K562 (cell line): ENCODE data around the gene DYRK4. TPM values are rescaled to one million over a fixed set of nuclear protein-coding genes. Genes with fewer than 3 reads are reported as not detected.

ENCODE experiments used
- ATAC-seq: fragments of 200-7000 bp; cut with Tn5 transposase; 3 replicates; pipeline ENCODE4 v1.9.1; 2020; ENCODE audit warnings: moderate library complexity
- BruUV-seq: library from RNA; stranded (reverse); fragments of 400-500 nt; replicated peaks from 2 replicates; lab custom pipeline; 2021; lab: Mats Ljungman, UMichigan
- CTCF ChIA-PET: fragments of 300-600 bp; formaldehyde crosslinking; extraction: SDS; loops from one replicate; lab custom pipeline; 2021; ENCODE audit warnings: low intra/inter-chr PET ratio; lab: Yijun Ruan, JAX
- POLR2A ChIA-PET: fragments of 300-600, 350-650 bp; sonication (Branson Sonifier 250); formaldehyde crosslinking; extraction: SDS; loops from one replicate; lab custom pipeline; 2021; ENCODE audit warnings: antibody characterized with exemption, inconsistent platforms; lab: Yijun Ruan, JAX
- DNase-seq, 4 experiments: peaks; one replicate each; pipeline versions ENCODE4 v3.0.0 to v3.0.0-alpha.2; 2011 to 2018; ENCODE audit warnings: low spot score in 3 of 4, mixed read lengths in 3 of 4; ENCODE audit errors: extremely low read depth in 1 of 4
- FAIRE-seq: peaks from 2 replicates; lab custom pipeline; 2011; peaks lifted over from hg19 to GRCh38; lab: Jason Lieb, UNC
- H2AFZ ChIP-seq: 2 replicates; pipeline ENCODE4 v1.6.0; 2011; ENCODE audit warnings: low read depth, low read length, control low read depth, inconsistent platforms
- H3K27ac ChIP-seq: fragments of 200-600 bp; 3 replicates; pipeline ENCODE4 v1.8.0; 2011; ENCODE audit warnings: low read depth, mild to moderate bottlenecking, control low read depth, inconsistent platforms, low read length, moderate library complexity, mixed read lengths; ENCODE audit errors: extremely low read depth
- H3K27me3 ChIP-seq, 2 experiments: fragments of 300-600 bp in 1 of 2; 2 replicates in 1 of 2; 3 replicates in 1 of 2; pipeline versions ENCODE4 v1.6.0 to v1.8.0; 2011; ENCODE audit warnings: inconsistent platforms in 2 of 2, low read length in 2 of 2, mild to moderate bottlenecking in 1 of 2, mixed read lengths in 1 of 2, moderate library complexity in 1 of 2; ENCODE audit not compliant: control insufficient read depth in 2 of 2, insufficient read depth in 2 of 2
- H3K36me3 ChIP-seq: fragments of 300-600 bp; 3 replicates; pipeline ENCODE4 v1.8.0; 2011; ENCODE audit warnings: mild to moderate bottlenecking, low read length, inconsistent platforms; ENCODE audit not compliant: control insufficient read depth, insufficient read depth
- H3K4me1 ChIP-seq, 2 experiments: fragments of 200-600 bp in 1 of 2; replicated peaks in 1 of 2; 2 replicates in 1 of 2; 3 replicates in 1 of 2; pipeline versions ENCODE4 v1.5.1 to v1.8.0; 2011; ENCODE audit warnings: inconsistent platforms in 2 of 2, low read length in 2 of 2, mild to moderate bottlenecking in 1 of 2, mixed read lengths in 1 of 2, moderate library complexity in 1 of 2; ENCODE audit not compliant: control insufficient read depth in 2 of 2, insufficient read depth in 2 of 2
- H3K4me2 ChIP-seq: 2 replicates; pipeline ENCODE4 v1.6.1; 2011; ENCODE audit warnings: low read length, control low read depth, inconsistent platforms, mixed read lengths; ENCODE audit not compliant: insufficient read depth
- H3K4me3 ChIP-seq: fragments of 200-600 bp; sonication (generic), shearing (Covaris generic); 2 replicates; pipeline ENCODE4 v1.5.1; 2016; ENCODE audit warnings: control low read depth, inconsistent platforms
- H3K79me2 ChIP-seq: fragments of 200-600 bp; 3 replicates; pipeline ENCODE4 v1.8.0; 2011; ENCODE audit warnings: low read length, inconsistent platforms; ENCODE audit not compliant: control insufficient read depth, insufficient read depth
- H3K9ac ChIP-seq, 2 experiments: 2 replicates each; pipeline versions ENCODE4 v1.6.0 to v1.6.1; 2011; ENCODE audit warnings: low read depth in 2 of 2, low read length in 2 of 2, control low read depth in 1 of 2, inconsistent platforms in 1 of 2, mild to moderate bottlenecking in 1 of 2, mixed read lengths in 1 of 2; ENCODE audit not compliant: insufficient read depth in 1 of 2
- H3K9me1 ChIP-seq: one replicate; pipeline ENCODE4 v1.6.0; 2011; ENCODE audit warnings: inconsistent platforms, mild to moderate bottlenecking, low read length, moderate library complexity; ENCODE audit not compliant: control insufficient read depth, insufficient read depth
- H3K9me3 ChIP-seq: replicated peaks from 2 replicates; pipeline ENCODE4 v1.5.1; 2011; ENCODE audit warnings: low read depth, low read length, inconsistent platforms; ENCODE audit not compliant: control insufficient read depth, insufficient read depth
- H4K20me1 ChIP-seq: replicated peaks from 2 replicates; pipeline ENCODE4 v1.6.1; 2011; ENCODE audit warnings: low read length, inconsistent platforms, mixed read lengths; ENCODE audit not compliant: control insufficient read depth, insufficient read depth
- BCL6 ChIP-seq: fragments of 250-450 bp; sonication (Bioruptor Pico); IDR thresholded peaks from 2 replicates; pipeline ENCODE4 v1.4.0; 2020
- CCAR2 ChIP-seq: fragments of 200-400 bp; formaldehyde crosslinking; IDR thresholded peaks from 2 replicates; pipeline ENCODE4 v1.6.1; 2017; ENCODE audit warnings: mild to moderate bottlenecking, low read depth, low read length
- ELF4 ChIP-seq: fragments of 450-650 bp; formaldehyde crosslinking; IDR thresholded peaks from 2 replicates; pipeline ENCODE4 v1.4.0; 2022; ENCODE audit warnings: missing genetic modification characterization
- FOS ChIP-seq: IDR thresholded peaks from 3 replicates; pipeline ENCODE4 v1.6.1; 2011; ENCODE audit not compliant: insufficient read length; ENCODE audit errors: extremely low read depth
- HOXB6 ChIP-seq: fragments of 250-450 bp; sonication (Bioruptor Pico); IDR thresholded peaks from 2 replicates; pipeline ENCODE4 v1.5.1; 2022; ENCODE audit warnings: mild to moderate bottlenecking, borderline replicate concordance
- JUND ChIP-seq, 2 experiments: IDR thresholded peaks; 2 replicates in 1 of 2; 3 replicates in 1 of 2; pipeline ENCODE4 v1.6.1; 2011; ENCODE audit warnings: borderline replicate concordance in 2 of 2, low read depth in 2 of 2, low read length in 2 of 2, improper control_type of control experiment in 1 of 2, missing biosample characterization in 1 of 2, missing genetic modification characterization in 1 of 2, missing genetic modification reagents in 1 of 2
- MYNN ChIP-seq, 2 experiments: sonication (generic); formaldehyde crosslinking in 1 of 2; IDR thresholded peaks; 2 replicates each; pipeline versions ENCODE4 v1.5.0 to v1.6.1; 2016 to 2020; ENCODE audit warnings: antibody characterized with exemption in 1 of 2, missing genetic modification reagents in 1 of 2
- NBN ChIP-seq: fragments of 450-650 bp; IDR thresholded peaks from 2 replicates; pipeline ENCODE4 v1.6.1; 2016; ENCODE audit warnings: low read depth, mild to moderate bottlenecking
- PHTF2 ChIP-seq: fragments of 250-450 bp; sonication (Bioruptor Pico); IDR thresholded peaks from 2 replicates; pipeline ENCODE4 v1.5.0; 2021; ENCODE audit warnings: mild to moderate bottlenecking
- TFAM ChIP-seq: fragments of 250-450 bp; sonication (Bioruptor Pico); conservative IDR thresholded peaks from 2 replicates; pipeline ENCODE4 v1.5.0; 2021; ENCODE audit warnings: mild to moderate bottlenecking, moderate library complexity
- ZFP1 ChIP-seq: fragments of 450-650 bp; formaldehyde crosslinking; IDR thresholded peaks from 2 replicates; pipeline ENCODE4 v1.4.0; 2020; ENCODE audit warnings: mild to moderate bottlenecking, mixed read lengths
- ZNF764 ChIP-seq: fragments of 250-450 bp; sonication (Bioruptor Pico); IDR thresholded peaks from 2 replicates; pipeline ENCODE4 v1.4.0; 2020; ENCODE audit warnings: low read depth, mild to moderate bottlenecking, moderate library complexity
- ZSCAN29 ChIP-seq: fragments of 450-650 bp; IDR thresholded peaks from 2 replicates; pipeline ENCODE4 v1.6.1; 2017
- WGBS: fragments of 100-300 bp; shearing (Covaris generic); methylation state at CpG from one replicate; pipeline ENCODE4 v1.1.6; 2016; ENCODE audit warnings: low coverage, mixed read lengths; ENCODE audit not compliant: insufficient coverage; ENCODE audit errors: missing lambda C conversion rate; 5-methylcytosine and 5-hydroxymethylcytosine counted together
- in situ Hi-C: fragments of 300-500 bp; cut with MboI; formaldehyde crosslinking; loops from 4 replicates; pipeline ENCODE4 v1.15.0; 2018; ENCODE audit warnings: inconsistent platforms, mixed read lengths
- intact Hi-C: fragments of 100-400 bp; cut with micrococcal nuclease; formaldehyde crosslinking; loops from 2 replicates; pipeline ENCODE4 v1.14.2; 2022
- polyA plus RNA-seq, 8 experiments: library from polyadenylated mRNA; depleted of rRNA in 4 of 8; stranded (reverse) in 5 of 8; unstranded in 3 of 8; fragments of >200 nt; fragmentation: Nextera tagmentation in 2 of 8; fragmentation: Illumina TruSeq in 1 of 8; extraction: Ambion mirVana in 2 of 8; extraction: Trizol in 1 of 8; gene quantifications; 2 replicates each; pipeline versions ENCODE4 v1.2.1 to v1.2.3, GENCODE V29; 2011 to 2014; ENCODE audit warnings: inconsistent platforms in 1 of 8, missing spikeins in 1 of 8
- total RNA-seq, 7 experiments: library from RNA; depleted of rRNA in 6 of 7; stranded (reverse); fragments of >200 nt in 6 of 7; fragmentation: Illumina TruSeq in 2 of 7; extraction: Trizol in 2 of 7; gene quantifications; 2 replicates each; pipeline versions ENCODE4 v1.2.1 to v1.2.3, GENCODE V29; 2011 to 2021; ENCODE audit warnings: low replicate concordance in 1 of 7
- TF ChIP-seq, protein P1 (sequence below): sonication (generic); formaldehyde crosslinking; IDR thresholded peaks from 2 replicates; pipeline ENCODE4 v1.9.0; 2022; ENCODE audit warnings: mild to moderate bottlenecking, missing genetic modification reagents
- TF ChIP-seq, protein P2 (sequence below): fragments of 450-650 bp; formaldehyde crosslinking; conservative IDR thresholded peaks from 2 replicates; pipeline ENCODE4 v1.4.0; 2022; ENCODE audit warnings: mild to moderate bottlenecking, missing genetic modification characterization
- TF ChIP-seq, protein P3 (sequence below): sonication (generic); formaldehyde crosslinking; IDR thresholded peaks from 2 replicates; pipeline ENCODE4 v1.4.0; 2020; ENCODE audit warnings: mild to moderate bottlenecking, missing genetic modification reagents

The DYRK4 gene
- total and polyA plus RNA-seq, 9 of the 15 experiments (the other 6 are each of a cell fraction or from before 2014, with no cell fraction given), result 13.4 to 37.4 (median 22.2) TPM

DNA sequence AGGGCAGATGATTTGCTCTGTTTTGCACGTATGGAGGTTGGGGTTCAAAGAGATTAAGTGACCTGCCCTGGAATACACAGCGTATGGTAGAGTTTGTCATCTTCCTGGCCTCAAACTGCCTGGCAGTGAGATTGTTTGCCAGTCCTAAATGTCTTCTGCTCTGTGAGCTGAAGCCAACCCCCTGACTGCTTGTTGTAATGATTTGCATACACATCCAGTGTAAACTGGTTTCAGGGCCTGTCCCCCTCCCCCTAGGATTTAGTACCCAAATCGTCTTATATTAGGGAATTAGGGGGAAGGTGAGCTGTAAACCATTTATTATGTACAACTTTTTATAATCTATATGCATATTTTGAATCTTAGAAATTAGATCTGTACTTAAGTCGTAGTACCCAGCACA lies 48.5 kb downstream of the DYRK4 start (continued):
- no peak for TF ChIP-seq JUND (IDR thresholded peaks at IDR 0.05; ENCODE audit: borderline replicate concordance, low read depth, low read length)
- no peak for TF ChIP-seq JUND (tag; IDR thresholded peaks at IDR 0.05; ENCODE audit: borderline replicate concordance, low read depth, low read length)

DNA sequence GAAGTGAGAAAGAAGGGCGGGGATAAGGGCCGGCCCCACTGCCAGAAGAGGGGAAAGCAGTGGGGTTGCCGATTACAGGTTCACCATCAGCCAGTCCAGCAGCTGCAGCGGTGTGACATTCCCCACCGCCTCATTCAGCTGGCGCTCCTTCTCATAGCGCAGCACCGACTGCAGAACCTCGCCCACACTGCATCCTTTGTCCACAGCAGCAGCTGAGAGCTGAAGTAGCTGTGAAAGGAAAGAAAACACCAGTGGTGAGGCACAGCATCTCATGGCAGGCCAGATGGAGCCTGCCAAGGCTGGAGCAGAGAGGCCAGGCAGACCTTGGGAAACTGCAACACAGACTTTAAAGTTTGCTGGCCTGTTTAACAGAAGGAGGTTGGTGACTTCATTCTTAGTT lies 53.7 kb downstream of the DYRK4 start:
- no peak overlapping the region for H3K4me2 ChIP-seq
- ChIA-PET POLR2A (no interaction called here), CTCF (no interaction called here)
- H4K20me1 ChIP-seq, result no peaks in the 10 kb centered on the region
- H3K79me2 ChIP-seq, result no peaks in the 10 kb centered on the region
- no peaks in the 10 kb centered on the region for H3K27me3 ChIP-seq
- 86% methylated on average over 2 of the region's 9 CpGs for WGBS
- no peaks in the 10 kb centered on the region for H3K9me1 ChIP-seq
- BruUV-seq, result no TSS peak
- H3K27ac ChIP-seq, result no peak overlapping the region
- intact Hi-C loops, result no loop called here
- no peak overlapping the region for H2AFZ ChIP-seq
- ATAC-seq (no peak), DNase-seq (no peak), FAIRE-seq (no peak)
- no peak overlapping the region for H3K4me3 ChIP-seq
- peaks cover 4% of the 10 kb centered on the region; the same call in 1 of the 3 replicates for H3K36me3 ChIP-seq
- no peak overlapping the region for H3K9ac ChIP-seq
- no peaks in the 10 kb centered on the region for H3K4me1 ChIP-seq
- H3K9me3 ChIP-seq, result no peaks in the 10 kb centered on the region
- in situ Hi-C loops, result no loop called here
- no peak for TF ChIP-seq CCAR2
- TF ChIP-seq ZSCAN29, result no peak
- TF ChIP-seq, protein P1, sequence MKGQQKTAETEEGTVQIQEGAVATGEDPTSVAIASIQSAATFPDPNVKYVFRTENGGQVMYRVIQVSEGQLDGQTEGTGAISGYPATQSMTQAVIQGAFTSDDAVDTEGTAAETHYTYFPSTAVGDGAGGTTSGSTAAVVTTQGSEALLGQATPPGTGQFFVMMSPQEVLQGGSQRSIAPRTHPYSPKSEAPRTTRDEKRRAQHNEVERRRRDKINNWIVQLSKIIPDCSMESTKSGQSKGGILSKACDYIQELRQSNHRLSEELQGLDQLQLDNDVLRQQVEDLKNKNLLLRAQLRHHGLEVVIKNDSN (CRISPR knock-in tag), result no peak
- no peak for TF ChIP-seq ELF4 (CRISPR knock-in tag)
- no peak for TF ChIP-seq ZNF764 (CRISPR knock-in tag)
- TF ChIP-seq MYNN (IDR thresholded peaks at IDR 0.05), result no peak
- TF ChIP-seq MYNN (CRISPR knock-in tag; IDR thresholded peaks at IDR 0.05), result no peak
- TF ChIP-seq PHTF2 (CRISPR knock-in tag), result no peak
- no peak for TF ChIP-seq NBN
- no peak for TF ChIP-seq HOXB6
- TF ChIP-seq BCL6 (CRISPR knock-in tag), result no peak
- TF ChIP-seq ZFP1 (CRISPR knock-in tag), result no peak
- TF ChIP-seq, protein P2, sequence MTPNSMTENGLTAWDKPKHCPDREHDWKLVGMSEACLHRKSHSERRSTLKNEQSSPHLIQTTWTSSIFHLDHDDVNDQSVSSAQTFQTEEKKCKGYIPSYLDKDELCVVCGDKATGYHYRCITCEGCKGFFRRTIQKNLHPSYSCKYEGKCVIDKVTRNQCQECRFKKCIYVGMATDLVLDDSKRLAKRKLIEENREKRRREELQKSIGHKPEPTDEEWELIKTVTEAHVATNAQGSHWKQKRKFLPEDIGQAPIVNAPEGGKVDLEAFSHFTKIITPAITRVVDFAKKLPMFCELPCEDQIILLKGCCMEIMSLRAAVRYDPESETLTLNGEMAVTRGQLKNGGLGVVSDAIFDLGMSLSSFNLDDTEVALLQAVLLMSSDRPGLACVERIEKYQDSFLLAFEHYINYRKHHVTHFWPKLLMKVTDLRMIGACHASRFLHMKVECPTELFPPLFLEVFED, result no peak
- TF ChIP-seq, protein P3, sequence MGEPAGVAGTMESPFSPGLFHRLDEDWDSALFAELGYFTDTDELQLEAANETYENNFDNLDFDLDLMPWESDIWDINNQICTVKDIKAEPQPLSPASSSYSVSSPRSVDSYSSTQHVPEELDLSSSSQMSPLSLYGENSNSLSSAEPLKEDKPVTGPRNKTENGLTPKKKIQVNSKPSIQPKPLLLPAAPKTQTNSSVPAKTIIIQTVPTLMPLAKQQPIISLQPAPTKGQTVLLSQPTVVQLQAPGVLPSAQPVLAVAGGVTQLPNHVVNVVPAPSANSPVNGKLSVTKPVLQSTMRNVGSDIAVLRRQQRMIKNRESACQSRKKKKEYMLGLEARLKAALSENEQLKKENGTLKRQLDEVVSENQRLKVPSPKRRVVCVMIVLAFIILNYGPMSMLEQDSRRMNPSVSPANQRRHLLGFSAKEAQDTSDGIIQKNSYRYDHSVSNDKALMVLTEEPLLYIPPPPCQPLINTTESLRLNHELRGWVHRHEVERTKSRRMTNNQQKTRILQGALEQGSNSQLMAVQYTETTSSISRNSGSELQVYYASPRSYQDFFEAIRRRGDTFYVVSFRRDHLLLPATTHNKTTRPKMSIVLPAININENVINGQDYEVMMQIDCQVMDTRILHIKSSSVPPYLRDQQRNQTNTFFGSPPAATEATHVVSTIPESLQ (CRISPR knock-in tag), result no peak
- no peak for TF ChIP-seq TFAM (CRISPR knock-in tag)
- TF ChIP-seq FOS, result no peak
